Immature natural killer cell (primary cell): ENCODE data around the gene PRDM16. TPM values are rescaled to one million over a fixed set of nuclear protein-coding genes. Genes with fewer than 3 reads are reported as not detected.

Experiments used
- DNase-seq, 3 donors: peaks; one replicate each; pipeline ENCODE4 v3.0.0; 2022; ENCODE audit warnings: mixed read lengths in 1 of 3
- H3K27ac Mint-ChIP-seq, 6 donors: one replicate each; pipeline ENCODE4 v1.8.0; 2020; ENCODE audit warnings: mixed read lengths in 6 of 6, mild to moderate bottlenecking in 5 of 6, inconsistent platforms in 4 of 6, moderate library complexity in 3 of 6
- H3K27me3 Mint-ChIP-seq, 3 donors: one replicate each; pipeline ENCODE4 v1.8.0; 2020 to 2021; ENCODE audit warnings: low read depth in 3 of 3, mild to moderate bottlenecking in 3 of 3, mixed read lengths in 3 of 3, moderate library complexity in 3 of 3, inconsistent platforms in 1 of 3
- H3K36me3 Mint-ChIP-seq, 3 donors: one replicate each; pipeline ENCODE4 v1.8.0; 2020; ENCODE audit warnings: mixed read lengths in 3 of 3, inconsistent platforms in 2 of 3, mild to moderate bottlenecking in 2 of 3
- H3K4me1 Mint-ChIP-seq, 2 donors: one replicate each; pipeline ENCODE4 v1.8.0; 2020; ENCODE audit warnings: inconsistent platforms in 2 of 2, mild to moderate bottlenecking in 2 of 2, mixed read lengths in 2 of 2, moderate library complexity in 1 of 2
- H3K4me3 Mint-ChIP-seq, 5 donors: one replicate each; pipeline ENCODE4 v1.8.0; 2020; ENCODE audit warnings: mild to moderate bottlenecking in 5 of 5, mixed read lengths in 5 of 5, inconsistent platforms in 3 of 5, moderate library complexity in 3 of 5
- H3K9me3 Mint-ChIP-seq, 6 donors: one replicate each; pipeline ENCODE4 v1.8.0; 2020; ENCODE audit warnings: mild to moderate bottlenecking in 6 of 6, mixed read lengths in 6 of 6, inconsistent platforms in 4 of 6, moderate library complexity in 3 of 6
- polyA plus RNA-seq, 3 donors: library from polyadenylated mRNA; unstranded; fragments of 300-500 nt; fragmentation: Illumina TruSeq; gene quantifications; one replicate each; pipeline ENCODE4 v1.2.3, GENCODE V29; 2021

PRDM16 gene
- polyA plus RNA-seq, 3 donors from 2014 or later = 0.17 to 0.29 (median 0.22) TPM

DNA sequence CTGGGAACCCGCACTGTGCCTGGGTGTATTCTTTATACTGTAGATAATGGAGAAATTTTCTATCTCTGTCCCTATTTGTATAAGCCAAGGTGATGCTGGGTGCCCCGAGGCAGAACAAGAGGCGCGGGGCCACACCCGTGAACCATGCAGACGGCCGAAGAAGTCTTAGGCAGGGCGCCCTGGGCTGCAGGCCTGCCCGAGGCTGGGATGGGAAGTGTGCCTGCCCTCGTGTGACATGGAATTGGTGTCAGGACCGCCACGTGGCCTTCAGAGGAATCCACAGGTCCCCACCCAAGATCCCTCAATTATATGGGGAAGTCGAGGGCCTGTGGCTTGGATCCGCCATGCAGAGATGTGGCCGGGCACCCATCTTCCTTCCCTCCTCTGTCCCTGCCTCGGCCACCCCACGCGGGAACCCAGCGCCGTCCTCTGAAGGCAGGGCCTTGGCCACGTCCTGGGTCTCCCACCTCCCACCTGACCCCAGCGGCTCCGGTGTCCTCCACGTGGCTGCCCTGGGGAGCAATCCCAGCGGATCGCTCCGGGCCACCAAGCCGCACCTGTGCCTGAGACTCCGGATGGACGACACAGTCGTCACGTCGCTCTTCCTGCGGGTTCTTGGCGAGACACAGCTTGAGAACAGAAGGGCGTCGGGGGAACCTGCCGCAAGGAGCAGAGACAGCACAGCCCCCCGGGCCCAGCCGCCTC is 365.6 kb downstream of the PRDM16 start:
- no peak for DNase-seq
- Mint-ChIP-seq H3K4me1 (no peaks in the 10 kb centered on the region), H3K36me3 (no peaks in the 10 kb centered on the region), H3K9me3 (peaks cover 0 to 2% (median 0%) of the 10 kb centered on the region in 6 donors), H3K27me3 (peaks cover 0 to 2% (median 0%) of the 10 kb centered on the region in 3 donors), H3K27ac (no peak overlapping the region), H3K4me3 (no peak overlapping the region)

DNA sequence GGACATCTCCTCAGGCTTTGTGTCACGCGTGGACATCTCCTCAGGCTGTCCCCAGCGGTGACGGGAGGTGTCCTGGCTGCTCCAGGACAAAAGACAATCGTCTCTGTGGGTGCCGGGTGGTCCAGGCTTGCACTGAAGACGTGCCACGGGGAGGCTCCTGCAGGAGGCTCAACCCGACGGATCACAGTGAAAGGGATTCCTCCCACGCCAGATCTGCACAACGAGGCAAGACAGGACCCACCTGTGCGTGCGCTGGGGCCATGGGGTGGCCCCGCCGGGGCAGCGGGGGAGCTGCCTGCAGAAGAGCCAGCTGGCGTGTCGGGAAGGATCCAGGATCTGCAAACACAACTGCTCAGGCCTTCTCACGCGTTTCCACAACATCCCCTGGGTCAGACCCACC is 366.7 kb downstream of the PRDM16 start:
- peaks cover 0 to 2% (median 0%) of the 10 kb centered on the region in 3 donors for H3K27me3 Mint-ChIP-seq

DNA sequence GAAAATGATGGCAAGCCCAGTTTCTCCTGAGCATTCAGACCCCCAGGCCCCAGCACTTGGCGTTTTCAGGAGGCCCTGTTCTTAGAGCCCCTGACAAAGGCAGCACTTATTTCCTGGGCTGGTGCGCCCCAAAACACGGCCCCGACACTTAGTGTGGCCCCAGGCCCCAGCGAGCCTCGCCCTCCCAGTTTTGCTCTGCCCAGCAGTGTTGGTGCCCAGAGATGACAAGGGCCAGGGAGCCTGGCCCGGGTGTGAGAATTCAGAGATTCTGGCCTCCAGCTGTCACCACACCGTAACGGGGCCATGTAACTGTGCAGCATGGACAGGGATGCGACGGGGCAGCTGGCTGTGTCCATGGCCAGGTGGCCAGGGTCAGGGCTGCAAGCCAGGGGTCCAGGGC is 367.4 kb downstream of the PRDM16 start:
- H3K27me3 Mint-ChIP-seq = peaks cover 0 to 4% (median 0%) of the 10 kb centered on the region in 3 donors

More for the DNA sequence above, 366.7 kb downstream of the PRDM16 start:
- Mint-ChIP-seq H3K27ac (no peak overlapping the region), H3K4me1 (no peaks in the 10 kb centered on the region), H3K4me3 (no peak overlapping the region), H3K9me3 (peaks cover 0 to 2% (median 0%) of the 10 kb centered on the region in 6 donors), H3K36me3 (no peaks in the 10 kb centered on the region)
- no peak for DNase-seq

DNA sequence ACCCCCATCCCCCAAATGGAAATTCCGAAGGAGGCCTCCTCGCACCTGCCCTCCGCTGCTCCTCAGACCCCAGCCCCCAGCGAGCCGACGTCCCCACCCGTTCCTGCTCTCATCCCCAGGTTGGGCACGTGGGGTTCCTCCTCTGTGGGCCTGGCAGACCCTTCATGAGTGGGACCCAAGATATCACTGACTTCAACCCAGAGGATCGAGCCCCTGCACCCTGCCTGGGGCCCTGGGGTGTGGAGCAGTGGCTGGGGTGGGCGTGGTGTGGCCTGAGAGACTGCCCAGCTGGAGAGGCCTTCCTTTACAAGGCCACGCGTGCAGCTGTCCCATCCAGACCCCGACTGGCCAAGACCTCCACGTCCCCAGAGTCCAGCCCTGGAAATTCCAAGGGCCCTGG is 367.9 kb downstream of the PRDM16 start:
- no peak for DNase-seq
- Mint-ChIP-seq H3K27me3 (peaks cover 0 to 6% (median 0%) of the 10 kb centered on the region in 3 donors), H3K4me1 (no peaks in the 10 kb centered on the region), H3K4me3 (no peak overlapping the region), H3K9me3 (no peaks in the 10 kb centered on the region), H3K36me3 (no peaks in the 10 kb centered on the region), H3K27ac (no peak overlapping the region)

More for the DNA sequence above, 367.4 kb downstream of the PRDM16 start:
- no peaks in the 10 kb centered on the region for H3K36me3 Mint-ChIP-seq
- H3K4me3 Mint-ChIP-seq = no peak overlapping the region
- no peaks in the 10 kb centered on the region for H3K4me1 Mint-ChIP-seq
- peaks cover 0 to 2% (median 0%) of the 10 kb centered on the region in 6 donors for H3K9me3 Mint-ChIP-seq
- DNase-seq = no peak
- no peak overlapping the region for H3K27ac Mint-ChIP-seq

DNA sequence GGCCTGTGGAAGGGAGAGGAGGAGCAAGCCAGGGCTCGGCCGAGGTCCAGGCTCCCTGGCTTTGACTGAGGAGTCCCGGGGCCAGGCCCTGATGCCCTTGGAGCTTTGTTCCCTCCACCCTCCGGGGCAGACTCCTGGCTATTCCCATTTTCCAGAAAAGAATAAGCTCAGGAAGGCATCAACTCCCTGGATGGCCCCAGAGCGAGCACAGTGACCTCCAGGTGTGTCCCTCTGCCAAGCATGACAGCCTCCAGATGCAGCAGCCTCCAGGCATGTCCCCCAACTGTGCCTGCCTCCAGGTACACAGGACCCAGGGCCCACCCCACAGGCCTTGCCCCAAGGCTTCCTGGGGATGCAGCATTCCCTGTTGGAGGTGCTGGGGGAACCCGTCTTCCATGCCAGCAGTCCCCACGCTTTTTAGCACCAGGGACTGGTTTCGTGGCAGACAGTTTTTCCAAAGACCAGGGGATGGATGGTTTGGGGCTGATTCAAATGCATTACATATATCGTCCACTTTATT is 369.7 kb downstream of the PRDM16 start:
- Mint-ChIP-seq H3K4me3 (no peak overlapping the region), H3K27ac (no peak overlapping the region), H3K9me3 (no peaks in the 10 kb centered on the region), H3K4me1 (no peaks in the 10 kb centered on the region), H3K36me3 (no peaks in the 10 kb centered on the region), H3K27me3 (peaks cover 0 to 7% (median 2%) of the 10 kb centered on the region in 3 donors)
- no peak for DNase-seq

DNA sequence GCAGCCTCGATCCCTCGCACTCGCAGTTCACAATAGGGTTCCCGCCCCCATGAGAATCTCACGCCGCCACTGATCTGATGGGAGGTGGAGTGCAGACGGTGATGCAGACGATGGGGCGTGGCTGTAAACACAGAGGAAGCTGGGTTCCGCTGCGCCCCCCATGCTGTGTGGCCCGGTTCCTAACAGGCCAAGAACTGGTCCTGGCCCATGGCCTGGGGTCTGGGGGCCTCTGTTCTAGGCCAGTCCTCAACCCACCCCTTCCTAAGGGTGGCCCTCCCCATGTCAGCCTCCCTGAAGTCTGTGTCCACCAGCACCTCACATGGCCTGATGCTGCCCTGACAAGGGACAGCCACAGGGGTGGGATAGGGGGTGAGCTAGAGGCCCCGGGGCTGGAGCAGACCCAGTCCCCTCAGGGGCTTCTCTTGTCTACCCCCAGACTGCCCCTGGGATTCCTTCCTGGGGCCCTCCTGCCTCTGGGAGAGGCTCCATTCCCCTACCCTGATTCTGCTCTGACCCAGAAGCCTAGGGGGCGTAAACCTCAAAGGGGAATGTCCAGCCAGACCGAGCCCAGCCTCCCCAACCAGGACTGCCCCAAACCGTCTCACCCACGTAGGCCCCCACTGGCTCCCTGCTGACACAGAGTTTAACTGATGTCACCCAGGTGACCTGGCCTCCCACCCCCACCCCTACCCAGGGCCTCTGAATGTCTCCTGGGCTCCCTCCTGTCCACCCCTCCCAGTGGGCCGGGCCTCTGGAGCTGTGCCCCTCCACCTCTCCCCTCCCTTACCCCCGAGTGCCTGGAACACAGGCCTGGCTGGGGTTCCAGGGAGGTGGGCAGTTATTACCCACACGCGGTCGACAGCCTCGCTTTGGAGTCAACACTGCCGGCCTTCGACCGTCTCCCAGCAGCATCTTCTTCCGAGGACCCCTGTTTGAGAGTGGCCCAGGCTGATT is 370.6 kb downstream of the PRDM16 start:
- no peaks in the 10 kb centered on the region for H3K4me1 Mint-ChIP-seq
- H3K4me3 Mint-ChIP-seq = no peak overlapping the region
- DNase-seq = no peak
- no peaks in the 10 kb centered on the region for H3K9me3 Mint-ChIP-seq
- H3K27me3 Mint-ChIP-seq = peaks cover 0 to 7% (median 2%) of the 10 kb centered on the region in 3 donors
- no peak overlapping the region for H3K27ac Mint-ChIP-seq
- no peaks in the 10 kb centered on the region for H3K36me3 Mint-ChIP-seq

DNA sequence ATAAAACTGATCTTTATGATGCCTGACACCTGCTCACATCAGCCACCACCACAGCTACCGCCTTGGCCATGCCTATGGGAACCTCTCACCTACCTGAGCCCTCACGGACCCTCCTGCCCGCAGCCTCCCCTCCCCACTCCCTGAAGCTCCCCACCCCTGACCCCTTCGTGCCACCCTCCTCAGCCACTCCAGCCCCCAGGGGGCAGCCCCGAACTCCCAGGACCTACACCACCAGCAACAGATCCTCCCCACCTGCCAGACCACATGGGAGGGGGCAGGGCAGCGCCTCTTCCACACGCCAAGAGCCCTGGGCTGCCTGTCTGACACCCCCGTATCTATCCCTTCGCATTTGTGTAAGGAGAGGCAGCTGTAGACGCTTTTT is 371.3 kb downstream of the PRDM16 start:
- Mint-ChIP-seq H3K9me3 (no peaks in the 10 kb centered on the region), H3K36me3 (no peaks in the 10 kb centered on the region), H3K27me3 (peaks cover 0 to 7% (median 2%) of the 10 kb centered on the region in 3 donors), H3K27ac (no peak overlapping the region), H3K4me3 (no peak overlapping the region), H3K4me1 (no peaks in the 10 kb centered on the region)
- no peak for DNase-seq

DNA sequence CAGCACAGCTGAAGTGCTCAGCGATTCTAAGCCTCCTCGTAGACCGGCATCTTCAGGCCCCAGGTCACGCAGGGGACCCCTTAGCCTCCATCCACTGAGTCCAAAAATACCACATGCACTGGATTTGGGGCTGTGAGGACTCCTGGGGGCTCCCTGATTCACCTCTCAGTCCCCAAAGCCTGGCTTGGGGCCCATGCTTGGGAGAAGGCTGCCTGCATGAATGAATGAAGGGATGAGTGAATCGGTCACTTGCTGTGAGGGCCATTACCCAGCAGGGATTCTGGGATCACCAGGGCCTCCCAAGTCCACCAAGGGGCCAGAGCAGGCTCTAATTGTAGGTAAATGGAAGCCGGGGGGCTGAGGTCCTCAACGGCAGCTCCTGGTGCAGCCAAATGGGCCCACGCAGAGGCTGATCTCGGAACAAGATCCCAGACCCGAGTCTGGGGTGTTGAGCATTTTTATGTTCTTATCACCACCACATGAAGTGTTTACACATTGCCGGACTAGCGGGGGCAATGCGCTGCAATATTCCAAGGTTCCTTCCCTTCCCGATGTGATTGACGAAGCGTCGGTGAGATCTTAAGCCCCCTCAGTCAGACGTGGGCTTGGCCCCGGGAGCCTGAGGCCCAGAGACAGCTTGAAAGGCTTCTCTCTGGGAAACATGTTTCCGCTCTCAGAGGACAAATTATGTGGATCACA is 371.9 kb downstream of the PRDM16 start:
- Mint-ChIP-seq H3K27ac (no peak overlapping the region), H3K4me1 (no peaks in the 10 kb centered on the region), H3K4me3 (no peak overlapping the region)

DNA sequence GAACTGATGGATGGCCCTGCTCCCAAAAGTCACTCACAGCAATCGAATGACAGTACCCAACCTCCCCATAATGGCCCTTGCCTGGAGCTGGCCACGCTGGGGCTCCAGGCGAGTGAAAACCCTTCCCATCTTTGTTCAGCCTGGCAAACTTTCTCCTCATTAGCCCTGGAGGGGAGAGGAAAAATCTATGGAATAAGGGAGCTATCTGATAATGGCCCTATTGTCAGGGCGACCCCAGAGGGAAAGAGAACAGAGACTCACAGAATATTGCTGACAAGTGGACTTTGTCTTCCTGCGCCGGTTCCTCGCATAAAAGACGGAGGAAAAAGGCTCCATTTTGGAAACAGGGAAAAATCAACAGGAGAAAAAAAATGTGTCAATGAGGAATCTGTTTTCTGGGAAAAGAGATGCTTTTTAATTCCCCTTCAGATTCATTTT is 372.4 kb downstream of the PRDM16 start:
- H3K27me3 Mint-ChIP-seq = peaks cover 0 to 7% (median 2%) of the 10 kb centered on the region in 3 donors
- no peak for DNase-seq
- no peaks in the 10 kb centered on the region for H3K36me3 Mint-ChIP-seq
- H3K4me1 Mint-ChIP-seq = no peaks in the 10 kb centered on the region
- no peak overlapping the region for H3K27ac Mint-ChIP-seq
- peaks cover 0 to 2% (median 0%) of the 10 kb centered on the region in 6 donors for H3K9me3 Mint-ChIP-seq
- no peak overlapping the region for H3K4me3 Mint-ChIP-seq

More for the DNA sequence above, 371.9 kb downstream of the PRDM16 start:
- Mint-ChIP-seq H3K27me3 (peaks cover 0 to 7% (median 2%) of the 10 kb centered on the region in 3 donors), H3K9me3 (no peaks in the 10 kb centered on the region), H3K36me3 (no peaks in the 10 kb centered on the region)
- no peak for DNase-seq

DNA sequence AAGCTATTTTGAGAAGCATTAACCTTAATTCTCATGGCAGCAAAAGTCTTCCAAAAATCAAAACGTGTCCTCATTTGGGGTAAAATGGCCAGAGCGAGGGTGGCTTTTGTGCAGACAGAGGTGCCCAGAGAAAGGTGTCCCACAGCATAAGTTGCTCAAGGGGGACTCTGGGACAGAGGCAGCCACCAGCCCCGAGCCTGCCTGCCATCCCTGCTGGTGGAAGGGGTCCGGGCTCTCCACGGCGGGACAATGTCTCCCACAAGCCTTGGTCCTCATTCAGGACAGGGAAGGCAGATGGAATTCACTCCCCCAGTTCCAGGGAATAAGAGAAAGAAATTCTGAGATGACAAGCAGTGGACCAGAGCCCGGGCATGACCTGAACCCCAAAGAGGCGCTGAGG is 372.9 kb downstream of the PRDM16 start:
- no peaks in the 10 kb centered on the region for H3K36me3 Mint-ChIP-seq
- peaks cover 0 to 3% (median under 1%) of the 10 kb centered on the region in 6 donors for H3K9me3 Mint-ChIP-seq
- H3K27ac Mint-ChIP-seq = no peak overlapping the region
- no peaks in the 10 kb centered on the region for H3K4me1 Mint-ChIP-seq
- H3K4me3 Mint-ChIP-seq = no peak overlapping the region
- no peak for DNase-seq
- peaks cover 0 to 7% (median 2%) of the 10 kb centered on the region in 3 donors for H3K27me3 Mint-ChIP-seq

DNA sequence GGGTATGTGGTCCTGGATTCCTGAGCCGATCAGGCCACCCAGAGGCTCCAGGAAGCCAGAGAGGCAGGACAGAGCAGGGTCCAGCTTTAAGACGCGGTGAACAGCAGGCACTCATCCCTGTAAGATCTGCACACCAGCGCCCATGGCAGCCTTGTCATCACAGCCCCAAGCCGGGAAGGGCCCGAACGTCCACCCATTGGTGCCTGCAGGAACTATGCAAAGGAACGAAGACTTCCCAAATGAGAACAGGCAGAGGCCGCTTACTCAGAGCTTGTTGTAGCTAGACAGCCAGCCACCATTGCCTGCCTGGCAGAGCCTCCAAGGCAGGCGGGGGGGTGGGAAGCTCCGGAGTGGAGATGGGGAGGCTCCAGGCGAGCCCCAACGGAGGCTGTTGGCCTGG is 373.3 kb downstream of the PRDM16 start:
- Mint-ChIP-seq H3K4me3 (no peak overlapping the region), H3K36me3 (no peaks in the 10 kb centered on the region), H3K4me1 (no peaks in the 10 kb centered on the region)

DNA sequence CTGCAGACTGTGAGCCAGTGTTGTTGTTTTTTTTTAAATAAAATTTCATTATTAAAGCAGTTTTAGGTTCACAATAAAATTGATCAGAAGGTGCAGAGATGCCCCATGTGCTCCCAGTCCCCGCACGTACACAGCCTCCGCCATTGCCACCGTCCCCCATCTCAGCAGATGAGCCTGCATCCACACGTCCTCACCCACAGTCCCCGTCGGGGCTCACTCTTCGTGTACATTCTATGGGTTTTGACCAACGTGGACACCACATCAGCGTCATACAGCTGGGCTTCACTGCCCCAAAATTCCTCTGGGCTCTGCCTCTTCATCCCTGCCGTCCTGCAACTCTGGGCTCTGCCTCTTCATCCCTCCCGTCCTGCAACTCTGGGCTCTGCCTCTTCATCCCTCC is 373.9 kb downstream of the PRDM16 start:
- H3K4me3 Mint-ChIP-seq = no peak overlapping the region
- H3K4me1 Mint-ChIP-seq = no peaks in the 10 kb centered on the region
- peaks cover 0 to 6% (median under 1%) of the 10 kb centered on the region in 6 donors for H3K9me3 Mint-ChIP-seq
- no peaks in the 10 kb centered on the region for H3K36me3 Mint-ChIP-seq
- H3K27ac Mint-ChIP-seq = no peak overlapping the region
- peaks cover 0 to 7% (median 2%) of the 10 kb centered on the region in 3 donors for H3K27me3 Mint-ChIP-seq
- DNase-seq = no peak

More for the DNA sequence above, 373.3 kb downstream of the PRDM16 start:
- Mint-ChIP-seq H3K27ac (no peak overlapping the region), H3K27me3 (peaks cover 0 to 7% (median 2%) of the 10 kb centered on the region in 3 donors), H3K9me3 (peaks cover 0 to 6% (median under 1%) of the 10 kb centered on the region in 6 donors)
- no peak for DNase-seq

DNA sequence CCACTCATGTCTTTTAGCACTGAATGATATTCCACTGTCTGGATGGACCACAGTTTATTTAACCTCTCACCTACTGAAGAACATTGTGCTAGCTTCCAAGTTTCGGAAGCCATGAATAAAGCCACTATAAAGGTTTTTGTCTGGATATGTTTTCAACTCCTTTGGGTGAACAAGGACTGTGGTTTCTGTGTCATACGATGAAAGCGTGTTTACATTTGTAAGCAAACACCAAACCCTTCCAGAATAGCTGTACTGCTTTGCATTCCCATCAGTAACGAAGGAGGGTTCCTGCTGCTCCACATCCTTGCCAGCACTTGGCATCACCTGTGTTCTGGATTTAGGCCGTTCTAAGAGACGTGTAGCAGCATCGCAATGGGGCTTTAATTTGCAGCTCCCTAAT is 374.8 kb downstream of the PRDM16 start:
- peaks cover 0 to 7% (median 2%) of the 10 kb centered on the region in 3 donors for H3K27me3 Mint-ChIP-seq
- no peaks in the 10 kb centered on the region for H3K4me1 Mint-ChIP-seq
- no peak overlapping the region for H3K4me3 Mint-ChIP-seq
- no peak overlapping the region for H3K27ac Mint-ChIP-seq
- H3K36me3 Mint-ChIP-seq = no peaks in the 10 kb centered on the region
- no peak for DNase-seq
- H3K9me3 Mint-ChIP-seq = peaks cover 0 to 6% (median 3%) of the 10 kb centered on the region in 6 donors
